Keratinocyte (primary cell): ENCODE results near the gene FSTL1. TPM values are rescaled to one million over a fixed set of nuclear protein-coding genes. Genes with fewer than 3 reads are reported as not detected.

Experiments used
- DNase-seq: peaks from one replicate; pipeline ENCODE4 v3.0.0-alpha.2; 2011; ENCODE audit warnings: low read depth, missing footprints, low spot score
- FAIRE-seq: peaks from 2 replicates; lab custom pipeline; 2011; peaks lifted over from hg19 to GRCh38; lab: Jason Lieb, UNC
- H2AFZ ChIP-seq: 2 replicates; pipeline ENCODE4 v1.6.0; 2012; ENCODE audit warnings: low read length, control low read depth, inconsistent platforms; ENCODE audit not compliant: control insufficient read depth
- H3K27ac ChIP-seq: 2 replicates; pipeline ENCODE4 v1.5.1; 2011; ENCODE audit warnings: low read length; ENCODE audit not compliant: control insufficient read depth, insufficient read depth
- H3K27me3 ChIP-seq: 3 replicates; pipeline ENCODE4 v1.6.0; 2011; ENCODE audit warnings: low read length; ENCODE audit not compliant: control insufficient read depth, insufficient read depth; ENCODE audit errors: extremely low read depth
- H3K36me3 ChIP-seq, 2 experiments: 2 replicates in 1 of 2; 3 replicates in 1 of 2; pipeline ENCODE4 v1.5.1; 2011; ENCODE audit warnings: low read length in 2 of 2, mild to moderate bottlenecking in 1 of 2; ENCODE audit not compliant: control insufficient read depth in 2 of 2, insufficient read depth in 2 of 2; ENCODE audit errors: extremely low read depth in 1 of 2
- H3K4me1 ChIP-seq: 3 replicates; pipeline ENCODE4 v1.5.1; 2011; ENCODE audit warnings: low read length; ENCODE audit not compliant: control insufficient read depth, insufficient read depth; ENCODE audit errors: extremely low read depth
- H3K4me2 ChIP-seq: 3 replicates; pipeline ENCODE4 v1.6.0; 2011; ENCODE audit warnings: low read depth, low read length; ENCODE audit not compliant: control insufficient read depth, insufficient read depth; ENCODE audit errors: extremely low read depth
- H3K4me3 ChIP-seq, 3 experiments: fragments of 200-600 bp in 1 of 3; sonication (generic) in 1 of 3; 2 replicates in 2 of 3; 3 replicates in 1 of 3; pipeline ENCODE4 v1.5.1; 2011 to 2016; ENCODE audit warnings: low read length in 3 of 3, mild to moderate bottlenecking in 3 of 3, control low read depth in 2 of 3, inconsistent platforms in 1 of 3, low read depth in 1 of 3, mixed read lengths in 1 of 3, mixed run types in 1 of 3, moderate library complexity in 1 of 3; ENCODE audit not compliant: control insufficient read depth in 2 of 3, insufficient read depth in 2 of 3; ENCODE audit errors: extremely low read depth in 1 of 3
- H3K79me2 ChIP-seq: 2 replicates; pipeline ENCODE4 v1.6.0; 2012; ENCODE audit warnings: low read length; ENCODE audit not compliant: control insufficient read depth, insufficient read depth
- H3K9ac ChIP-seq: 3 replicates; pipeline ENCODE4 v1.6.0; 2011; ENCODE audit warnings: low read length; ENCODE audit not compliant: control insufficient read depth, insufficient read depth; ENCODE audit errors: extremely low read depth
- H3K9me1 ChIP-seq: 3 replicates; pipeline ENCODE4 v1.6.0; 2011; ENCODE audit warnings: low read length; ENCODE audit not compliant: control insufficient read depth, insufficient read depth; ENCODE audit errors: extremely low read depth
- H3K9me3 ChIP-seq: 2 replicates; pipeline ENCODE4 v1.5.1; 2012; ENCODE audit warnings: low read depth, low read length; ENCODE audit not compliant: control insufficient read depth
- H4K20me1 ChIP-seq: 3 replicates; pipeline ENCODE4 v1.6.0; 2011; ENCODE audit warnings: low read length; ENCODE audit not compliant: control insufficient read depth, insufficient read depth; ENCODE audit errors: extremely low read depth
- EZH2 ChIP-seq: IDR thresholded peaks from one replicate; pipeline ENCODE4 v1.6.1; 2012; ENCODE audit warnings: inconsistent platforms, mild to moderate bottlenecking, low read length, moderate library complexity
- dilution Hi-C: fragments of 300-500 bp; cut with MboI; formaldehyde crosslinking; loops from one replicate; pipeline ENCODE4 v1.7.0; 2020; ENCODE audit warnings: low sequenced_read_pairs; ENCODE audit not compliant: extremely low pct_ligation_motif_present
- polyA plus RNA-seq, 5 experiments: library from polyadenylated mRNA; depleted of rRNA in 3 of 5; stranded (reverse) in 3 of 5; stranded (forward) in 1 of 5; unstranded in 1 of 5; fragments of >200 nt; gene quantifications; 1 replicate in 1 of 5; 2 replicates in 3 of 5; 3 replicates in 1 of 5; pipeline versions ENCODE4 v1.2.1 to v1.2.3, GENCODE V29; 2011 to 2012; ENCODE audit warnings: missing spikeins in 2 of 5, low read depth in 1 of 5, low replicate concordance in 1 of 5
- TF ChIP-seq, protein P1 (sequence below), 3 experiments: IDR thresholded peaks in 1 of 3; conservative IDR thresholded peaks in 1 of 3; optimal IDR thresholded peaks in 1 of 3; 2 replicates in 2 of 3; 3 replicates in 1 of 3; pipeline versions ENCODE3 to v1.5.1; 2011; ENCODE audit warnings: low read length in 3 of 3, mild to moderate bottlenecking in 3 of 3, moderate library complexity in 2 of 3, control low read depth in 1 of 3, inconsistent platforms in 1 of 3; ENCODE audit not compliant: insufficient read depth in 2 of 3; ENCODE audit errors: extremely low read depth in 1 of 3

FSTL1 gene
- polyA plus RNA-seq, 1 donor (not counting 4 experiments of a cell fraction or from before 2014, with no cell fraction given), result 59.0 TPM

DNA sequence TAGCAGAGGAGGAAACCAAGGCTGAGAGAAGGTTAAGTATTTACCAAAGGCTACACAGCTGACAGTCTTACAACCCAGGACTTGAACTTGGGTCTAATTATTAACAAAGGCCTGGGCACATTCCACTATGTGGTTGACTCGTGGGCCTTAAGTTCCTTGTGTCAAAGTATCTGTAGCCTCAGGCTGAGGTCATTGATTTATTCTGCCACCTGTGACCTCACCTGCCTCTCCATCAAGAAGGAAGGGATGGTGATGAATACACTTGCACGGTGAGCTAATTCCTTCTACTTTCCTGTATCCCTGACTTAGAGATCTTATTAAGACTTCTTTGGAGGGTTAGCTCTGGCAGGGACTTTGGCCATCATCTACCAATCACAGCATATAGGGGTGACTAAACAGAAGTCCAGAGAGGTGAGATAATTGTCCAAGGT lies 81.7 kb downstream of the FSTL1 start:
- Histone ChIP-seq H3K4me2 (no peak overlapping the region), H3K4me3 (no peak overlapping the region), H3K27ac (no peak overlapping the region), H3K36me3 (no peaks in the 10 kb centered on the region), H3K4me1 (no peaks in the 10 kb centered on the region), H3K9me3 (no peaks in the 10 kb centered on the region), H2AFZ (no peak overlapping the region), H4K20me1 (no peaks in the 10 kb centered on the region), H3K79me2 (no peaks in the 10 kb centered on the region), H3K27me3 (peaks cover 5% of the 10 kb centered on the region), H3K9ac (no peak overlapping the region), H3K9me1 (no peaks in the 10 kb centered on the region)
- dilution Hi-C loops, result no loop called here
- TF ChIP-seq, protein P1, sequence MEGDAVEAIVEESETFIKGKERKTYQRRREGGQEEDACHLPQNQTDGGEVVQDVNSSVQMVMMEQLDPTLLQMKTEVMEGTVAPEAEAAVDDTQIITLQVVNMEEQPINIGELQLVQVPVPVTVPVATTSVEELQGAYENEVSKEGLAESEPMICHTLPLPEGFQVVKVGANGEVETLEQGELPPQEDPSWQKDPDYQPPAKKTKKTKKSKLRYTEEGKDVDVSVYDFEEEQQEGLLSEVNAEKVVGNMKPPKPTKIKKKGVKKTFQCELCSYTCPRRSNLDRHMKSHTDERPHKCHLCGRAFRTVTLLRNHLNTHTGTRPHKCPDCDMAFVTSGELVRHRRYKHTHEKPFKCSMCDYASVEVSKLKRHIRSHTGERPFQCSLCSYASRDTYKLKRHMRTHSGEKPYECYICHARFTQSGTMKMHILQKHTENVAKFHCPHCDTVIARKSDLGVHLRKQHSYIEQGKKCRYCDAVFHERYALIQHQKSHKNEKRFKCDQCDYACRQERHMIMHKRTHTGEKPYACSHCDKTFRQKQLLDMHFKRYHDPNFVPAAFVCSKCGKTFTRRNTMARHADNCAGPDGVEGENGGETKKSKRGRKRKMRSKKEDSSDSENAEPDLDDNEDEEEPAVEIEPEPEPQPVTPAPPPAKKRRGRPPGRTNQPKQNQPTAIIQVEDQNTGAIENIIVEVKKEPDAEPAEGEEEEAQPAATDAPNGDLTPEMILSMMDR (optimal IDR thresholded peaks at IDR 0.05 in 1 of 3, IDR thresholded peaks at IDR 0.05 in 1 of 3, conservative IDR thresholded peaks at IDR 0.05 in 1 of 3; ENCODE audit: extremely low read depth in 1 of 3, insufficient read depth in 2 of 3, low read length in 3 of 3), result no peak
- no peak for TF ChIP-seq EZH2
- FAIRE-seq (no peak), DNase-seq (no peak)

GRCh38 chr3:120368172-120368571 lies 82.6 kb downstream of the FSTL1 start:
- H3K27ac ChIP-seq, result no peak overlapping the region
- no peaks in the 10 kb centered on the region for H3K79me2 ChIP-seq
- no peak overlapping the region for H3K4me3 ChIP-seq
- no peak for TF ChIP-seq EZH2
- TF ChIP-seq, protein P1 (optimal IDR thresholded peaks at IDR 0.05 in 1 of 3, IDR thresholded peaks at IDR 0.05 in 1 of 3, conservative IDR thresholded peaks at IDR 0.05 in 1 of 3; ENCODE audit: extremely low read depth in 1 of 3, insufficient read depth in 2 of 3, low read length in 3 of 3), result no peak
- H3K9me1 ChIP-seq, result no peaks in the 10 kb centered on the region
- H3K4me1 ChIP-seq, result no peaks in the 10 kb centered on the region
- H3K27me3 ChIP-seq, result peaks cover 5% of the 10 kb centered on the region
- H3K36me3 ChIP-seq, result no peaks in the 10 kb centered on the region
- H4K20me1 ChIP-seq, result no peaks in the 10 kb centered on the region
- no peak overlapping the region for H3K4me2 ChIP-seq
- dilution Hi-C loops, result no loop called here
- no peak for FAIRE-seq
- H3K9me3 ChIP-seq, result no peaks in the 10 kb centered on the region
- H2AFZ ChIP-seq, result no peak overlapping the region
- DNase-seq, result no peak
- no peak overlapping the region for H3K9ac ChIP-seq
